ENCODE results near the gene ADRA2B. TPM values are rescaled to one million over a fixed set of nuclear protein-coding genes. Genes with fewer than 3 reads are reported as not detected.

ADRA2B gene
- total and polyA plus RNA-seq, 2 donors (not counting 3 experiments of a cell fraction or from before 2014, with no cell fraction given): not detected

DNA sequence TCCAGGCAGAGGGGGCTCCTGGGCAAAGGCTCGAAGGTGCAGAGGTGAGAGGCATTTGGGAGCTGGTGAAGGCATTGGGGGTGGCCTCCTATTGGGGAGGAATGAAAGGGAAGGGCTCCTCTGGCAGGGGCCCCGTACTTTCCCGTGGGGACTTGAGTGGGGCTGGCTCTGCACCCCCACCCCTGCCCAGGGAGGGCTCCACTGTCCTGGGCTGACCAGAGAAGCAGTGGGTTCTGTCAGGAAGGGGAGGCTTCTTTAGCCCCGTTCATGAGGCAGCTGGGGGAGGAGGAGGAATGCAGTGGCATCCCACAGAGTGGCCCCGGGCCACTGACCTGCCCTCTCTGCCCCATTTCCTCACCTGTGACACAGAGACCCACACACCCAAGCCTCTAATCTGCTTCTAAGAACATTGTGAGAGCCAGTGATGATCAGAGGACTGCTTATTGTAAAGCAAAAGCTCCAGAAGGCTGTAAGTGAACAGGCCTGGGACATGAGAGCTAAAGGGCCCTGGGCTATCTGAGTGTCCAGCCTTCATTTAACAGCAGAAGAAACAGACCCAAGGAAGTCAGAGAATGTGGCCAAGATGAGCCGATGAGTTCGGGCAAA lies 43.1 kb downstream of the ADRA2B start:
- no TSS peak for BruUV-seq (replicated peaks)
- H3K4me1 ChIP-seq (ENCODE audit: control insufficient read depth, extremely low read depth, insufficient read depth, low read length): no peaks in the 10 kb centered on the region
- H3K79me2 ChIP-seq (ENCODE audit: control insufficient read depth, insufficient read depth, low read length): no peaks in the 10 kb centered on the region

More for the DNA sequence above, 43.1 kb downstream of the ADRA2B start:
- no peak overlapping the region for H3K27ac ChIP-seq (ENCODE audit: insufficient read depth, low read depth, low read length)
- no peaks in the 10 kb centered on the region for H3K9me3 ChIP-seq (replicated peaks; ENCODE audit: control insufficient read depth, insufficient read depth, low read length)
- dilution Hi-C loops (cut with MboI; ENCODE audit: extremely low pct_ligation_motif_present, low sequenced_read_pairs): no loop called here
- DNase-seq (ENCODE audit: low read depth, low spot score) (no peak), FAIRE-seq (no peak)
- peaks cover 2 to 12% of the 10 kb centered on the region in 2 experiments for H3K27me3 ChIP-seq (ENCODE audit: control insufficient read depth in 2 of 2, insufficient read depth in 2 of 2, low read length in 2 of 2)
- no peaks in the 10 kb centered on the region for H3K36me3 ChIP-seq (ENCODE audit: control insufficient read depth in 2 of 2, extremely low read depth in 1 of 2, insufficient read depth in 2 of 2, low read length in 2 of 2)
- intact Hi-C loops (cut with micrococcal nuclease): no loop called here
- no peak overlapping the region for H3K4me2 ChIP-seq (ENCODE audit: insufficient read depth, low read length)
- CTCF ChIA-PET: no interaction called here
- POLR2A ChIA-PET: no interaction called here
- no peak overlapping the region for H2AFZ ChIP-seq (ENCODE audit: low read depth, low read length)
- no peak overlapping the region for H3K9ac ChIP-seq (replicated peaks; ENCODE audit: extremely low read depth, insufficient read depth, low read length)
- no peaks in the 10 kb centered on the region for H4K20me1 ChIP-seq (replicated peaks; ENCODE audit: control insufficient read depth, extremely low read depth, insufficient read depth, low read length)
- no peak for TF ChIP-seq GATA2 (IDR thresholded peaks at IDR 0.05; ENCODE audit: insufficient read depth, insufficient read length, low read depth, low read length)
- TF ChIP-seq POLR2A (IDR thresholded peaks at IDR 0.05; ENCODE audit: low read depth, low read length): no peak
- no peak for TF ChIP-seq MYC (IDR thresholded peaks at IDR 0.05; ENCODE audit: low read depth, low read length)
- TF ChIP-seq FOS (IDR thresholded peaks at IDR 0.05; ENCODE audit: borderline replicate concordance, insufficient read depth, low read length): no peak
- TF ChIP-seq CTCF (IDR thresholded peaks at IDR 0.05; ENCODE audit: extremely low read depth in 1 of 2, insufficient read depth in 1 of 2, low read depth in 1 of 2, low read length in 2 of 2): no peak
- TF ChIP-seq JUN (IDR thresholded peaks at IDR 0.05; ENCODE audit: borderline replicate concordance, insufficient read depth, insufficient read length, low read depth): no peak
- no peak for TF ChIP-seq POLR2AphosphoS5 (IDR thresholded peaks at IDR 0.05; ENCODE audit: insufficient read depth, low read depth, low read length)
- TF ChIP-seq MAX (IDR thresholded peaks at IDR 0.05; ENCODE audit: insufficient read depth, insufficient read length): no peak
- no peak for TF ChIP-seq EZH2 (IDR thresholded peaks at IDR 0.05; ENCODE audit: borderline replicate concordance, low read depth, low read length, severe bottlenecking)
- H3K4me3 ChIP-seq (replicated peaks in 1 of 3; ENCODE audit: insufficient read depth in 1 of 3, low read depth in 1 of 3, low read length in 3 of 3): no peak overlapping the region
- H3K9me1 ChIP-seq (replicated peaks; ENCODE audit: control insufficient read depth, extremely low read depth, insufficient read depth, low read length): no peaks in the 10 kb centered on the region

Measured in endothelial cell of umbilical vein (primary cell).